NB4 (cell line): Measurements from ENCODE around the gene KCNIP3.

Experiments used
- CTCF ChIP-seq: IDR thresholded peaks from one replicate; pipeline ENCODE4 v1.5.1; 2012; ENCODE audit warnings: low read depth, low read length
- MAX ChIP-seq: IDR thresholded peaks from 2 replicates; pipeline ENCODE4 v1.6.1; 2011; ENCODE audit warnings: low read depth, low read length
- MYC ChIP-seq: IDR thresholded peaks from 2 replicates; pipeline ENCODE4 v1.6.1; 2011; ENCODE audit warnings: low read depth, low read length
- POLR2A ChIP-seq: IDR thresholded peaks from 2 replicates; pipeline ENCODE4 v1.6.1; 2011; ENCODE audit warnings: mild to moderate bottlenecking; ENCODE audit not compliant: insufficient read length; ENCODE audit errors: extremely low read depth

- TF ChIP-seq CTCF (no peak), MYC (no peak), POLR2A (no peak), MAX (no peak)
Measured at GRCh38 chr2:95342556-95343320, 45.6 kb downstream of the KCNIP3 start.
